B cell (primary cell): ENCODE data around the gene RAB30. TPM values are rescaled to one million over a fixed set of nuclear protein-coding genes. Genes with fewer than 3 reads are reported as not detected.

Experiments used
- ATAC-seq: fragments of 200-7000 bp; cut with Tn5 transposase; one replicate; pipeline ENCODE4 v1.10.0; 2021; ENCODE audit warnings: low read depth, mild to moderate bottlenecking, moderate number of reproducible peaks, moderate library complexity
- CTCF ChIA-PET: fragments of 350-600 bp; sonication (Branson Sonifier 250); formaldehyde crosslinking; loops from one replicate; lab custom pipeline; 2021; ENCODE audit warnings: antibody characterized with exemption, inconsistent platforms; lab: Charles Lee
- POLR2A ChIA-PET: fragments of 350-600 bp; sonication (Branson Sonifier 250); formaldehyde crosslinking; loops from one replicate; lab custom pipeline; 2021; ENCODE audit warnings: antibody characterized with exemption; lab: Charles Lee
- DNase-seq: peaks from one replicate; pipeline ENCODE4 v3.0.0; 2013
- H2AFZ ChIP-seq: 2 replicates; pipeline ENCODE4 v1.6.1; 2012; ENCODE audit warnings: mild to moderate bottlenecking, low read depth, low read length; ENCODE audit not compliant: insufficient read depth, poor library complexity, severe bottlenecking
- H3K27ac ChIP-seq, 2 donors: 1 replicate in 1 of 2; 2 replicates in 1 of 2; pipeline ENCODE4 v1.5.1; 2012 to 2013; ENCODE audit warnings: low read length in 2 of 2, mild to moderate bottlenecking in 2 of 2, moderate library complexity in 1 of 2
- H3K27me3 ChIP-seq, 4 experiments: fragments of 200-600 bp in 1 of 4; sonication (generic) in 1 of 4; replicated peaks in 1 of 4; 1 replicate in 2 of 4; 2 replicates in 2 of 4; pipeline versions ENCODE4 v1.6.1 to v1.7.0; 2013 to 2016; ENCODE audit warnings: low read length in 3 of 4, mild to moderate bottlenecking in 2 of 4, mixed read lengths in 1 of 4, moderate library complexity in 1 of 4; ENCODE audit not compliant: insufficient read depth in 4 of 4, control insufficient read depth in 3 of 4; ENCODE audit errors: control extremely low read depth in 1 of 4
- H3K36me3 ChIP-seq, 2 experiments: replicated peaks in 1 of 2; 1 replicate in 1 of 2; 2 replicates in 1 of 2; pipeline versions ENCODE4 v1.6.1 to v1.7.1; 2013; ENCODE audit warnings: low read length in 1 of 2; ENCODE audit not compliant: insufficient read depth in 2 of 2, control insufficient read depth in 1 of 2; ENCODE audit errors: control extremely low read depth in 1 of 2, extremely low read depth in 1 of 2
- H3K4me1 ChIP-seq, 2 donors: fragments of 200-600 bp in 1 of 2; sonication (generic) in 1 of 2; 1 replicate in 1 of 2; 2 replicates in 1 of 2; pipeline versions ENCODE4 v1.5.1 to v1.6.1; 2013 to 2017; ENCODE audit warnings: low read length in 2 of 2; ENCODE audit not compliant: control insufficient read depth in 2 of 2, insufficient read depth in 2 of 2
- H3K4me2 ChIP-seq: replicated peaks from 2 replicates; pipeline ENCODE3; 2012; ENCODE audit warnings: mild to moderate bottlenecking, low read depth, low read length; ENCODE audit not compliant: poor library complexity, severe bottlenecking
- H3K4me3 ChIP-seq, 5 experiments: fragments of 200-600 bp in 1 of 5; sonication (generic) in 1 of 5; 1 replicate in 3 of 5; 2 replicates in 2 of 5; pipeline versions ENCODE4 v1.5.1 to v1.7.0; 2011 to 2016; ENCODE audit warnings: low read length in 4 of 5, mild to moderate bottlenecking in 4 of 5, low read depth in 2 of 5, control low read depth in 1 of 5, moderate library complexity in 1 of 5; ENCODE audit not compliant: insufficient read depth in 1 of 5; ENCODE audit errors: control extremely low read depth in 1 of 5, extremely low read depth in 1 of 5
- H3K79me2 ChIP-seq: fragments of 200-600 bp; sonication (generic); one replicate; pipeline ENCODE4 v1.6.0; 2016; ENCODE audit warnings: low read length; ENCODE audit not compliant: control insufficient read depth, insufficient read depth
- H3K9ac ChIP-seq: fragments of 200-600 bp; sonication (generic); 2 replicates; pipeline ENCODE4 v1.6.1; 2017; ENCODE audit warnings: mild to moderate bottlenecking, low read length, moderate library complexity
- H3K9me3 ChIP-seq, 3 donors: one replicate each; pipeline versions ENCODE4 v1.6.1 to v1.7.1; 2013; ENCODE audit warnings: low read length in 2 of 3; ENCODE audit not compliant: control insufficient read depth in 2 of 3, insufficient read depth in 1 of 3; ENCODE audit errors: control extremely low read depth in 1 of 3
- H4K20me1 ChIP-seq: 2 replicates; pipeline ENCODE4 v1.6.0; 2012; ENCODE audit warnings: mild to moderate bottlenecking, low read length; ENCODE audit not compliant: insufficient read depth, control insufficient read depth, poor library complexity, severe bottlenecking
- H3K27ac Mint-ChIP-seq: one replicate; pipeline ENCODE4 v1.8.0; 2021; ENCODE audit warnings: mixed read lengths
- H3K27me3 Mint-ChIP-seq: one replicate; pipeline ENCODE4 v1.8.0; 2021; ENCODE audit warnings: mixed read lengths
- H3K4me1 Mint-ChIP-seq: one replicate; pipeline ENCODE4 v1.8.0; 2021; ENCODE audit warnings: mixed read lengths
- H3K4me3 Mint-ChIP-seq: one replicate; pipeline ENCODE4 v1.8.0; 2021; ENCODE audit warnings: mixed read lengths
- H3K9me3 Mint-ChIP-seq: one replicate; pipeline ENCODE4 v1.8.0; 2022; ENCODE audit warnings: mixed read lengths; ENCODE audit not compliant: insufficient read depth
- CTCF ChIP-seq: fragments of 200-600 bp; IDR thresholded peaks from one replicate; pipeline ENCODE4 v1.8.0; 2022; ENCODE audit warnings: antibody characterized with exemption, mild to moderate bottlenecking
- EZH2 ChIP-seq: IDR thresholded peaks from 2 replicates; pipeline ENCODE4 v1.6.1; 2012; ENCODE audit warnings: borderline replicate concordance, low read depth, mild to moderate bottlenecking, moderate library complexity, low read length; ENCODE audit not compliant: insufficient read depth, poor library complexity, severe bottlenecking
- WGBS: methylation state at CpG from one replicate; pipeline ENCODE4 v1.1.5; 2013; ENCODE audit warnings: missing lambda C conversion rate; ENCODE audit not compliant: insufficient coverage; 5-methylcytosine and 5-hydroxymethylcytosine counted together
- intact Hi-C: fragments of 100-400 bp; cut with micrococcal nuclease; formaldehyde crosslinking; loops from one replicate; pipeline ENCODE4 v1.10.0; 2022
- polyA plus RNA-seq: library from polyadenylated mRNA; depleted of rRNA; stranded (reverse); fragments of >200 nt; gene quantifications from 2 replicates; pipeline ENCODE4 v1.2.3, GENCODE V29; 2012
- total RNA-seq, 2 donors: library from RNA; stranded (reverse); fragments of 120-200 nt in 1 of 2; gene quantifications; 1 replicate in 1 of 2; 2 replicates in 1 of 2; pipeline versions ENCODE4 v1.2.3 to v1.2.4, GENCODE V29; 2013 to 2022

The RAB30 gene
- total and polyA plus RNA-seq, 2 donors (not counting 1 experiment from before 2014, with no cell fraction given) = 26.6 to 214 TPM

GRCh38 chr11:82927264-82927880 is 144.3 kb downstream of the RAB30 start:
- H4K20me1 ChIP-seq = no peaks in the 10 kb centered on the region
- no peak overlapping the region for H3K27ac ChIP-seq
- ATAC-seq = peak; percentile 81
- H3K4me3 ChIP-seq = no peak overlapping the region
- peaks cover 26% of the 10 kb centered on the region for H3K79me2 ChIP-seq
- no peak overlapping the region for H2AFZ ChIP-seq
- Mint-ChIP-seq H3K27me3 (no peaks in the 10 kb centered on the region), H3K27ac (no peak overlapping the region), H3K9me3 (no peaks in the 10 kb centered on the region), H3K4me3 (peak overlapping the region; percentile 15), H3K4me1 (peaks cover 67% of the 10 kb centered on the region)
- no peak overlapping the region for H3K9ac ChIP-seq
- TF ChIP-seq CTCF (peak; percentile 89), EZH2 (no peak)
- intact Hi-C loops = loop anchor here (1.0 kb wide), 3 partner anchors 21 to 60 kb away; partner anchors contain the start of gene PRCP
- H3K36me3 ChIP-seq = no peaks in the 10 kb centered on the region
- H3K27me3 ChIP-seq = no peaks in the 10 kb centered on the region
- no peaks in the 10 kb centered on the region for H3K9me3 ChIP-seq
- DNase-seq = peak; percentile 76
- peaks cover 58 to 77% of the 10 kb centered on the region in 2 donors for H3K4me1 ChIP-seq
- H3K4me2 ChIP-seq = peak overlapping the region; percentile 39
- ChIA-PET CTCF (interaction anchor here (0.8 to 2.9 kb wide), 15 partner anchors 11 to 308 kb away, joined by 3 to 19 read pairs (median 5); partner anchors contain the start of genes DDIAS and PRCP), POLR2A (interaction anchor here (0.6 to 0.8 kb wide), 2 partner anchors 27 to 62 kb away, joined by 3 to 4 read pairs; partner anchors contain the start of genes DDIAS and PRCP)

- POLR2A ChIA-PET = interaction anchor here (1.4 kb wide), 1 partner anchor 31 kb away, joined by 3 read pairs; no protein-coding TSS in a partner anchor
- H3K36me3 ChIP-seq = no peaks in the 10 kb centered on the region
- no peaks in the 10 kb centered on the region for H3K27me3 Mint-ChIP-seq
- no peak overlapping the region for H3K4me3 ChIP-seq
- peak overlapping the region; percentile 25 for H2AFZ ChIP-seq
- H3K9ac ChIP-seq = no peak overlapping the region
- TF ChIP-seq CTCF (no peak), EZH2 (no peak)
- DNase-seq (peak; percentile 28), ATAC-seq (no peak)
- H3K9me3 Mint-ChIP-seq = no peaks in the 10 kb centered on the region
- peak overlapping the region; percentile 37 for H3K4me3 Mint-ChIP-seq
- H3K27me3 ChIP-seq = no peaks in the 10 kb centered on the region
- H3K27ac Mint-ChIP-seq = peak overlapping the region; percentile 76
- peaks cover 69% of the 10 kb centered on the region for H3K4me1 Mint-ChIP-seq
- peak overlapping the region; percentile 13 to 78 for H3K27ac ChIP-seq
- CTCF ChIA-PET = interaction anchor here (0.8 to 3.6 kb wide), 10 partner anchors 10 to 232 kb away, joined by 3 to 13 read pairs (median 4); partner anchors contain the start of gene PCF11
- intact Hi-C loops = no loop called here
- peaks cover 0 to 2% (median 0%) of the 10 kb centered on the region in 3 donors for H3K9me3 ChIP-seq
- WGBS = no CpG with 5 or more reads among the region's 5 CpGs
- H4K20me1 ChIP-seq = no peaks in the 10 kb centered on the region
- peaks cover 26% of the 10 kb centered on the region for H3K79me2 ChIP-seq
- peak overlapping the region; percentile 43 for H3K4me2 ChIP-seq
- H3K4me1 ChIP-seq = peaks cover 57 to 76% of the 10 kb centered on the region in 2 donors
Measured at GRCh38 chr11:82924522-82925224, 147.0 kb downstream of the RAB30 start.
